Measurements from ENCODE around the gene SOX21. TPM values are rescaled to one million over a fixed set of nuclear protein-coding genes. Genes with fewer than 3 reads are reported as not detected.

SOX21 gene
- total and polyA plus RNA-seq, 2 donors (not counting 1 experiment from before 2014, with no cell fraction given): not detected

GRCh38 chr13:94666065-94666464 lies 46.3 kb downstream of the SOX21 start:
- no peak overlapping the region for H3K4me3 Mint-ChIP-seq

GRCh38 chr13:94664889-94665288 lies 47.5 kb downstream of the SOX21 start:
- Histone ChIP-seq H3K9me3 (ENCODE audit: control extremely low read depth in 1 of 3, control insufficient read depth in 2 of 3, insufficient read depth in 1 of 3, low read length in 2 of 3) (peaks cover 0 to 2% (median 0%) of the 10 kb centered on the region in 3 donors), H3K4me3 (ENCODE audit: control extremely low read depth in 1 of 5, extremely low read depth in 1 of 5, insufficient read depth in 1 of 5, low read depth in 2 of 5, low read length in 4 of 5) (no peak overlapping the region), H3K27me3 (replicated peaks in 1 of 4; ENCODE audit: control extremely low read depth in 1 of 4, control insufficient read depth in 3 of 4, insufficient read depth in 4 of 4, low read length in 3 of 4) (peaks cover 0 to 4% (median 0%) of the 10 kb centered on the region in 4 experiments), H3K4me2 (replicated peaks; ENCODE audit: low read depth, low read length, poor library complexity, severe bottlenecking) (no peak overlapping the region), H3K36me3 (replicated peaks in 1 of 2; ENCODE audit: control extremely low read depth in 1 of 2, control insufficient read depth in 1 of 2, extremely low read depth in 1 of 2, insufficient read depth in 2 of 2, low read length in 1 of 2) (no peaks in the 10 kb centered on the region), H2AFZ (ENCODE audit: insufficient read depth, low read depth, low read length, poor library complexity, severe bottlenecking) (no peak overlapping the region), H3K4me1 (ENCODE audit: control insufficient read depth in 2 of 2, insufficient read depth in 2 of 2, low read length in 2 of 2) (no peaks in the 10 kb centered on the region), H4K20me1 (ENCODE audit: control insufficient read depth, insufficient read depth, low read length, poor library complexity, severe bottlenecking) (no peaks in the 10 kb centered on the region), H3K9ac (ENCODE audit: low read length) (no peak overlapping the region), H3K27ac (ENCODE audit: low read length in 2 of 2) (no peak overlapping the region), H3K79me2 (ENCODE audit: control insufficient read depth, insufficient read depth, low read length) (no peaks in the 10 kb centered on the region)
- WGBS (ENCODE audit: insufficient coverage): 70% methylated on average over 6 of the region's 7 CpGs
- ChIA-PET CTCF (no interaction called here), POLR2A (no interaction called here)
- H3K9me3 Mint-ChIP-seq (ENCODE audit: insufficient read depth): no peaks in the 10 kb centered on the region
- DNase-seq: no peak
- TF ChIP-seq CTCF (IDR thresholded peaks at IDR 0.05) (no peak), EZH2 (IDR thresholded peaks at IDR 0.05; ENCODE audit: borderline replicate concordance, insufficient read depth, low read depth, low read length, poor library complexity, severe bottlenecking) (no peak)
- ATAC-seq (ENCODE audit: low read depth): no peak
- H3K4me1 Mint-ChIP-seq: no peaks in the 10 kb centered on the region
- H3K27me3 Mint-ChIP-seq: peaks cover 44% of the 10 kb centered on the region
- intact Hi-C loops (cut with micrococcal nuclease): no loop called here
- no peak overlapping the region for H3K27ac Mint-ChIP-seq
- H3K4me3 Mint-ChIP-seq: no peak overlapping the region

More at GRCh38 chr13:94666065-94666464, 46.3 kb downstream of the SOX21 start:
- Histone ChIP-seq H4K20me1 (ENCODE audit: control insufficient read depth, insufficient read depth, low read length, poor library complexity, severe bottlenecking) (no peaks in the 10 kb centered on the region), H3K4me3 (ENCODE audit: control extremely low read depth in 1 of 5, extremely low read depth in 1 of 5, insufficient read depth in 1 of 5, low read depth in 2 of 5, low read length in 4 of 5) (no peak overlapping the region), H3K27me3 (replicated peaks in 1 of 4; ENCODE audit: control extremely low read depth in 1 of 4, control insufficient read depth in 3 of 4, insufficient read depth in 4 of 4, low read length in 3 of 4) (peaks cover 0 to 7% (median 0%) of the 10 kb centered on the region in 4 experiments), H3K79me2 (ENCODE audit: control insufficient read depth, insufficient read depth, low read length) (no peaks in the 10 kb centered on the region), H3K4me2 (replicated peaks; ENCODE audit: low read depth, low read length, poor library complexity, severe bottlenecking) (no peak overlapping the region), H2AFZ (ENCODE audit: insufficient read depth, low read depth, low read length, poor library complexity, severe bottlenecking) (no peak overlapping the region), H3K27ac (ENCODE audit: low read length in 2 of 2) (no peak overlapping the region), H3K4me1 (ENCODE audit: control insufficient read depth in 2 of 2, insufficient read depth in 2 of 2, low read length in 2 of 2) (no peaks in the 10 kb centered on the region), H3K36me3 (replicated peaks in 1 of 2; ENCODE audit: control extremely low read depth in 1 of 2, control insufficient read depth in 1 of 2, extremely low read depth in 1 of 2, insufficient read depth in 2 of 2, low read length in 1 of 2) (no peaks in the 10 kb centered on the region), H3K9ac (ENCODE audit: low read length) (no peak overlapping the region), H3K9me3 (ENCODE audit: control extremely low read depth in 1 of 3, control insufficient read depth in 2 of 3, insufficient read depth in 1 of 3, low read length in 2 of 3) (peaks cover 0 to 2% (median 0%) of the 10 kb centered on the region in 3 donors)
- no peak overlapping the region for H3K27ac Mint-ChIP-seq
- DNase-seq (no peak), ATAC-seq (ENCODE audit: low read depth) (no peak)
- 98% methylated on average over 6 of the region's 7 CpGs for WGBS (ENCODE audit: insufficient coverage)
- intact Hi-C loops (cut with micrococcal nuclease): no loop called here
- TF ChIP-seq CTCF (IDR thresholded peaks at IDR 0.05) (no peak), EZH2 (IDR thresholded peaks at IDR 0.05; ENCODE audit: borderline replicate concordance, insufficient read depth, low read depth, low read length, poor library complexity, severe bottlenecking) (no peak)
- H3K4me1 Mint-ChIP-seq: no peaks in the 10 kb centered on the region
- no peaks in the 10 kb centered on the region for H3K9me3 Mint-ChIP-seq (ENCODE audit: insufficient read depth)
- peaks cover 34% of the 10 kb centered on the region for H3K27me3 Mint-ChIP-seq
- ChIA-PET POLR2A (no interaction called here), CTCF (no interaction called here)
